H9 (cell line): ENCODE data around the gene CCDC40. TPM values are rescaled to one million over a fixed set of nuclear protein-coding genes. Genes with fewer than 3 reads are reported as not detected.

ENCODE experiments used
- DNase-seq: peaks from one replicate; pipeline ENCODE4 v3.0.0-alpha.2; 2017
- H2AFZ ChIP-seq: one replicate; pipeline ENCODE4 v1.6.1; 2013; ENCODE audit warnings: mild to moderate bottlenecking, low read length, control low read depth, moderate library complexity
- H2AK5ac ChIP-seq: 2 replicates; pipeline ENCODE4 v1.6.1; 2013; ENCODE audit warnings: low read length, control low read depth, mixed read lengths; ENCODE audit not compliant: insufficient read length
- H2BK120ac ChIP-seq: one replicate; pipeline ENCODE4 v1.6.1; 2013; ENCODE audit warnings: low read depth, mild to moderate bottlenecking, low read length, control low read depth, inconsistent platforms; ENCODE audit not compliant: poor library complexity, severe bottlenecking
- H2BK12ac ChIP-seq: 2 replicates; pipeline ENCODE4 v1.6.1; 2013; ENCODE audit warnings: low read length, control low read depth, mixed read lengths, low read depth; ENCODE audit not compliant: insufficient read length
- H2BK15ac ChIP-seq: 2 replicates; pipeline ENCODE4 v1.6.1; 2013; ENCODE audit warnings: low read depth, low read length, control low read depth
- H2BK20ac ChIP-seq: one replicate; pipeline ENCODE4 v1.6.1; 2013; ENCODE audit warnings: low read depth, mild to moderate bottlenecking, low read length, control low read depth, inconsistent platforms; ENCODE audit not compliant: poor library complexity, severe bottlenecking
- H2BK5ac ChIP-seq: 2 replicates; pipeline ENCODE4 v1.6.1; 2013; ENCODE audit warnings: low read length, control low read depth, mixed read lengths; ENCODE audit not compliant: insufficient read length
- H3K14ac ChIP-seq: 2 replicates; pipeline ENCODE4 v1.6.1; 2013; ENCODE audit warnings: low read length, control low read depth; ENCODE audit not compliant: insufficient read depth
- H3K18ac ChIP-seq: 2 replicates; pipeline ENCODE4 v1.6.1; 2013; ENCODE audit warnings: low read depth, mild to moderate bottlenecking, mixed read lengths, low read length, control low read depth; ENCODE audit not compliant: insufficient read length
- H3K23ac ChIP-seq: 2 replicates; pipeline ENCODE4 v1.6.1; 2013; ENCODE audit warnings: low read length, control low read depth, mixed read lengths, low read depth; ENCODE audit not compliant: insufficient read length
- H3K23me2 ChIP-seq: 2 replicates; pipeline ENCODE4 v1.6.1; 2013; ENCODE audit warnings: low read depth, mild to moderate bottlenecking, mixed read lengths, low read length, control low read depth; ENCODE audit not compliant: insufficient read length, poor library complexity, severe bottlenecking
- H3K27ac ChIP-seq: 2 replicates; pipeline ENCODE4 v1.5.1; 2013; ENCODE audit warnings: low read length, control low read depth, mixed read lengths, low read depth; ENCODE audit not compliant: insufficient read length
- H3K27me3 ChIP-seq: 2 replicates; pipeline ENCODE4 v1.6.1; 2013; ENCODE audit warnings: low read length, control low read depth, inconsistent platforms; ENCODE audit not compliant: insufficient read depth
- H3K4ac ChIP-seq: 2 replicates; pipeline ENCODE4 v1.6.1; 2013; ENCODE audit warnings: low read depth, mild to moderate bottlenecking, control low read depth, inconsistent platforms, low read length, moderate library complexity
- H3K4me1 ChIP-seq: 2 replicates; pipeline ENCODE4 v1.6.1; 2013; ENCODE audit warnings: low read length, control low read depth, inconsistent platforms; ENCODE audit not compliant: insufficient read depth
- H3K4me2 ChIP-seq: 2 replicates; pipeline ENCODE4 v1.6.1; 2013; ENCODE audit warnings: low read length, control low read depth, mixed read lengths; ENCODE audit not compliant: insufficient read length, insufficient read depth
- H3K56ac ChIP-seq: 2 replicates; pipeline ENCODE4 v1.6.1; 2013; ENCODE audit warnings: low read depth, mild to moderate bottlenecking, mixed read lengths, low read length, control low read depth; ENCODE audit not compliant: insufficient read length
- H3K79me1 ChIP-seq: 2 replicates; pipeline ENCODE4 v1.6.1; 2013; ENCODE audit warnings: low read depth, mild to moderate bottlenecking, moderate library complexity, low read length, control low read depth, inconsistent platforms; ENCODE audit not compliant: insufficient read depth, poor library complexity, severe bottlenecking
- H3K79me2 ChIP-seq: 2 replicates; pipeline ENCODE4 v1.6.1; 2013; ENCODE audit warnings: low read length, control low read depth, inconsistent platforms; ENCODE audit not compliant: insufficient read depth
- H3K9ac ChIP-seq: 2 replicates; pipeline ENCODE4 v1.6.1; 2013; ENCODE audit warnings: low read length, control low read depth, mixed read lengths; ENCODE audit not compliant: insufficient read length; ENCODE audit errors: extremely low read depth
- H3K9me3 ChIP-seq: one replicate; pipeline ENCODE4 v1.6.1; 2013; ENCODE audit warnings: low read depth, low read length, inconsistent platforms; ENCODE audit not compliant: control insufficient read depth
- H3T11ph ChIP-seq: one replicate; pipeline ENCODE4 v1.6.1; 2013; ENCODE audit warnings: mild to moderate bottlenecking, low read length, control low read depth, inconsistent platforms
- H4K20me1 ChIP-seq: one replicate; pipeline ENCODE4 v1.6.1; 2013; ENCODE audit not compliant: control insufficient read depth, insufficient read length, insufficient read depth
- H4K5ac ChIP-seq: 2 replicates; pipeline ENCODE4 v1.6.1; 2013; ENCODE audit warnings: low read depth, mild to moderate bottlenecking, mixed read lengths, low read length, control low read depth; ENCODE audit not compliant: insufficient read length
- H4K8ac ChIP-seq: replicated peaks from 2 replicates; pipeline ENCODE4 v1.6.1; 2013; ENCODE audit warnings: low read length, control low read depth, mixed read lengths, low read depth; ENCODE audit not compliant: insufficient read length
- H4K91ac ChIP-seq: 2 replicates; pipeline ENCODE4 v1.6.1; 2013; ENCODE audit warnings: low read depth, mild to moderate bottlenecking, moderate library complexity, mixed read lengths, low read length, control low read depth; ENCODE audit not compliant: insufficient read length
- H3K27ac Mint-ChIP-seq, 3 experiments: 2 replicates in 2 of 3; 3 replicates in 1 of 3; pipeline ENCODE4 v1.8.0; 2020 to 2021; ENCODE audit warnings: mixed read lengths in 3 of 3, mild to moderate bottlenecking in 1 of 3, moderate library complexity in 1 of 3
- H3K27me3 Mint-ChIP-seq: 2 replicates; pipeline ENCODE4 v1.8.0; 2021; ENCODE audit warnings: low read depth, mild to moderate bottlenecking, moderate library complexity, mixed read lengths
- H3K36me3 Mint-ChIP-seq, 3 experiments: 2 replicates in 2 of 3; 3 replicates in 1 of 3; pipeline ENCODE4 v1.8.0; 2020 to 2021; ENCODE audit warnings: low read depth in 3 of 3, mixed read lengths in 3 of 3; ENCODE audit not compliant: insufficient read depth in 1 of 3
- H3K4me1 Mint-ChIP-seq, 2 experiments: 2 replicates each; pipeline ENCODE4 v1.8.0; 2020; ENCODE audit warnings: mixed read lengths in 2 of 2
- H3K4me3 Mint-ChIP-seq, 2 experiments: 2 replicates in 1 of 2; 3 replicates in 1 of 2; pipeline ENCODE4 v1.8.0; 2020 to 2021; ENCODE audit warnings: mild to moderate bottlenecking in 2 of 2, mixed read lengths in 2 of 2, moderate library complexity in 1 of 2
- H3K9me3 Mint-ChIP-seq, 2 experiments: 2 replicates in 1 of 2; 3 replicates in 1 of 2; pipeline ENCODE4 v1.8.0; 2020; ENCODE audit warnings: mild to moderate bottlenecking in 2 of 2, mixed read lengths in 2 of 2, moderate library complexity in 1 of 2
- WGBS: extraction: QIAGEN DNeasy Blood & Tissue Kit; methylation state at CpG from one replicate; pipeline ENCODE4 v1.1.7; 2013; ENCODE audit warnings: missing lambda C conversion rate, low lambda C conversion rate, mixed read lengths; ENCODE audit not compliant: insufficient read length; ENCODE audit errors: extremely low coverage; 5-methylcytosine and 5-hydroxymethylcytosine counted together
- total RNA-seq: library from RNA; stranded (reverse); gene quantifications from 2 replicates; pipeline ENCODE4 v1.2.1, GENCODE V29; 2021
- TF ChIP-seq, protein P1 (sequence below): fragments of 200-600 bp; sonication (generic); conservative IDR thresholded peaks from 3 replicates; pipeline ENCODE4 v1.8.0; 2021; ENCODE audit warnings: antibody characterized with exemption, mild to moderate bottlenecking

The CCDC40 gene
- total RNA-seq, 1 experiment from 2014 or later: 8.9 TPM

- H3K4me1 Mint-ChIP-seq: peaks cover 15 to 21% of the 10 kb centered on the region in 2 experiments
- H2AFZ ChIP-seq: no peak overlapping the region
- H3K4ac ChIP-seq: no peak overlapping the region
- H3K79me2 ChIP-seq: no peaks in the 10 kb centered on the region
- H2BK120ac ChIP-seq: no peak overlapping the region
- H3K4me1 ChIP-seq: no peaks in the 10 kb centered on the region
- H4K5ac ChIP-seq: no peak overlapping the region
- H4K91ac ChIP-seq: no peak overlapping the region
- peaks cover 2 to 32% (median 7%) of the 10 kb centered on the region in 3 experiments; a peak in 6 of 7 replicates for H3K36me3 Mint-ChIP-seq
- H2BK15ac ChIP-seq: no peak overlapping the region
- H3K9ac ChIP-seq: no peak overlapping the region
- H3K27ac ChIP-seq: no peak overlapping the region
- H3K27me3 ChIP-seq: no peaks in the 10 kb centered on the region
- no peak overlapping the region for H3K4me3 Mint-ChIP-seq
- no peak overlapping the region for H3K4me2 ChIP-seq
- H4K20me1 ChIP-seq: no peaks in the 10 kb centered on the region
- no peak overlapping the region for H4K8ac ChIP-seq
- H3T11ph ChIP-seq: no peak overlapping the region
- TF ChIP-seq, protein P1, sequence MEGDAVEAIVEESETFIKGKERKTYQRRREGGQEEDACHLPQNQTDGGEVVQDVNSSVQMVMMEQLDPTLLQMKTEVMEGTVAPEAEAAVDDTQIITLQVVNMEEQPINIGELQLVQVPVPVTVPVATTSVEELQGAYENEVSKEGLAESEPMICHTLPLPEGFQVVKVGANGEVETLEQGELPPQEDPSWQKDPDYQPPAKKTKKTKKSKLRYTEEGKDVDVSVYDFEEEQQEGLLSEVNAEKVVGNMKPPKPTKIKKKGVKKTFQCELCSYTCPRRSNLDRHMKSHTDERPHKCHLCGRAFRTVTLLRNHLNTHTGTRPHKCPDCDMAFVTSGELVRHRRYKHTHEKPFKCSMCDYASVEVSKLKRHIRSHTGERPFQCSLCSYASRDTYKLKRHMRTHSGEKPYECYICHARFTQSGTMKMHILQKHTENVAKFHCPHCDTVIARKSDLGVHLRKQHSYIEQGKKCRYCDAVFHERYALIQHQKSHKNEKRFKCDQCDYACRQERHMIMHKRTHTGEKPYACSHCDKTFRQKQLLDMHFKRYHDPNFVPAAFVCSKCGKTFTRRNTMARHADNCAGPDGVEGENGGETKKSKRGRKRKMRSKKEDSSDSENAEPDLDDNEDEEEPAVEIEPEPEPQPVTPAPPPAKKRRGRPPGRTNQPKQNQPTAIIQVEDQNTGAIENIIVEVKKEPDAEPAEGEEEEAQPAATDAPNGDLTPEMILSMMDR: peak; percentile 45
- no peak overlapping the region; the same call in 1 of the 2 replicates for H3K14ac ChIP-seq
- no peak overlapping the region for H3K56ac ChIP-seq
- no peaks in the 10 kb centered on the region for H3K23me2 ChIP-seq
- peak; percentile 55 for DNase-seq
- no peaks in the 10 kb centered on the region for H3K79me1 ChIP-seq
- H3K9me3 ChIP-seq: no peaks in the 10 kb centered on the region
- H3K9me3 Mint-ChIP-seq: peaks cover 0 to 7% of the 10 kb centered on the region in 2 experiments; a peak in 1 of 5 replicates
- no peak overlapping the region for H2BK12ac ChIP-seq
- H2BK20ac ChIP-seq: no peak overlapping the region
- WGBS: no CpG with 5 or more reads among the region's 26 CpGs
- H2BK5ac ChIP-seq: no peak overlapping the region
- H3K27me3 Mint-ChIP-seq: no peaks in the 10 kb centered on the region; the same call in 1 of the 2 replicates
- no peak overlapping the region for H3K18ac ChIP-seq
- H3K23ac ChIP-seq: no peak overlapping the region
- H3K27ac Mint-ChIP-seq: peak overlapping the region in 1 of 3 experiments; percentile 62; a peak in 3 of 7 replicates
- H2AK5ac ChIP-seq: no peak overlapping the region
Observed at GRCh38 chr17:80111702-80112470, 75.4 kb downstream of the CCDC40 start.
